Breast epithelium (tissue), 4 donors: ENCODE data around the gene GAN. TPM values are rescaled to one million over a fixed set of nuclear protein-coding genes. Genes with fewer than 3 reads are reported as not detected.

Experiments
- DNase-seq, 2 donors: peaks; one replicate each; pipeline ENCODE4 v3.0.0-alpha.2; 2019; ENCODE audit warnings: low spot score in 2 of 2
- H3K27ac ChIP-seq, 2 donors: fragments of 200-600 bp; sonication (generic) in 1 of 2; one replicate each; pipeline ENCODE4 v1.5.1; 2016 to 2019; ENCODE audit warnings: mild to moderate bottlenecking in 1 of 2
- H3K27me3 ChIP-seq, 2 donors: fragments of 200-600 bp; sonication (generic) in 1 of 2; one replicate each; pipeline versions ENCODE4 v1.5.1 to v1.6.0; 2017 to 2019; ENCODE audit warnings: control low read depth in 1 of 2, mild to moderate bottlenecking in 1 of 2
- H3K36me3 ChIP-seq: fragments of 200-600 bp; one replicate; pipeline ENCODE4 v1.5.1; 2019
- H3K4me1 ChIP-seq, 2 donors: fragments of 200-600 bp; sonication (generic); one replicate each; pipeline ENCODE4 v1.5.1; 2016 to 2019; ENCODE audit warnings: control low read depth in 1 of 2
- H3K4me3 ChIP-seq, 3 donors: fragments of 200-600 bp; sonication (generic); 1 replicate in 2 of 3; 2 replicates in 1 of 3; pipeline ENCODE4 v1.5.1; 2016 to 2019; ENCODE audit warnings: mild to moderate bottlenecking in 3 of 3, moderate library complexity in 2 of 3
- H3K9me3 ChIP-seq, 2 donors: fragments of 200-600 bp; sonication (generic) in 1 of 2; one replicate each; pipeline ENCODE4 v1.5.1; 2016 to 2019; ENCODE audit warnings: control low read depth in 1 of 2
- CTCF ChIP-seq, 3 donors: fragments of 450-650 bp; IDR thresholded peaks; one replicate each; pipeline ENCODE4 v1.5.1; 2016 to 2017; ENCODE audit warnings: antibody characterized with exemption in 3 of 3, mild to moderate bottlenecking in 3 of 3, moderate library complexity in 3 of 3
- POLR2A ChIP-seq: fragments of 450-650 bp; IDR thresholded peaks from one replicate; pipeline ENCODE4 v1.6.1; 2016; ENCODE audit warnings: antibody characterized with exemption, mild to moderate bottlenecking, moderate library complexity
- POLR2AphosphoS5 ChIP-seq, 3 donors: sonication (generic); formaldehyde crosslinking; IDR thresholded peaks; one replicate each; pipeline ENCODE4 v1.6.1; 2017; ENCODE audit warnings: antibody characterized with exemption in 3 of 3
- intact Hi-C: fragments of 100-400 bp; cut with DNase I; formaldehyde crosslinking; loops from one replicate; pipeline ENCODE4 v1.15.1; 2023; ENCODE audit warnings: low total_unique reads
- total RNA-seq, 3 donors: library from RNA; depleted of rRNA; stranded (reverse); fragments of >200 nt; gene quantifications; one replicate each; pipeline ENCODE4 v1.1.0, GENCODE V29; 2016

The GAN gene
- total RNA-seq, 3 donors from 2014 or later: 7.5 to 15.7 (median 10.8) TPM

GRCh38 chr16:81385031-81385756 is 70.4 kb downstream of the GAN start:
- Histone ChIP-seq H3K36me3 (no peaks in the 10 kb centered on the region), H3K27me3 (no peaks in the 10 kb centered on the region), H3K27ac (peak overlapping the region; percentile 40 to 62), H3K9me3 (no peaks in the 10 kb centered on the region), H3K4me1 (no peaks in the 10 kb centered on the region), H3K4me3 (no peak overlapping the region)
- TF ChIP-seq CTCF (IDR thresholded peaks at IDR 0.05) (no peak), POLR2A (no peak), POLR2AphosphoS5 (IDR thresholded peaks at IDR 0.05) (no peak)
- no peak for DNase-seq
- intact Hi-C loops: no loop called here

- no peaks in the 10 kb centered on the region for H3K27me3 ChIP-seq
- no peak overlapping the region for H3K27ac ChIP-seq
- no peak overlapping the region for H3K4me3 ChIP-seq
- H3K9me3 ChIP-seq: no peaks in the 10 kb centered on the region
- no peak for DNase-seq
- no peaks in the 10 kb centered on the region for H3K4me1 ChIP-seq
- intact Hi-C loops: no loop called here
- no peaks in the 10 kb centered on the region for H3K36me3 ChIP-seq
- no peak for TF ChIP-seq POLR2AphosphoS5 (IDR thresholded peaks at IDR 0.05)
- TF ChIP-seq CTCF (IDR thresholded peaks at IDR 0.05): no peak
- TF ChIP-seq POLR2A: no peak
Observed at GRCh38 chr16:81388357-81388756, 73.6 kb downstream of the GAN start.

- no peak for DNase-seq
- TF ChIP-seq POLR2A: no peak
- no peak for TF ChIP-seq POLR2AphosphoS5 (IDR thresholded peaks at IDR 0.05)
- TF ChIP-seq CTCF (IDR thresholded peaks at IDR 0.05): no peak
- no peak overlapping the region for H3K4me3 ChIP-seq
- H3K9me3 ChIP-seq: no peaks in the 10 kb centered on the region
- no peaks in the 10 kb centered on the region for H3K27me3 ChIP-seq
- H3K36me3 ChIP-seq: no peaks in the 10 kb centered on the region
- no peak overlapping the region for H3K27ac ChIP-seq
- intact Hi-C loops: no loop called here
- no peaks in the 10 kb centered on the region for H3K4me1 ChIP-seq
Observed at GRCh38 chr16:81390840-81391239, 76.1 kb downstream of the GAN start.

DNA sequence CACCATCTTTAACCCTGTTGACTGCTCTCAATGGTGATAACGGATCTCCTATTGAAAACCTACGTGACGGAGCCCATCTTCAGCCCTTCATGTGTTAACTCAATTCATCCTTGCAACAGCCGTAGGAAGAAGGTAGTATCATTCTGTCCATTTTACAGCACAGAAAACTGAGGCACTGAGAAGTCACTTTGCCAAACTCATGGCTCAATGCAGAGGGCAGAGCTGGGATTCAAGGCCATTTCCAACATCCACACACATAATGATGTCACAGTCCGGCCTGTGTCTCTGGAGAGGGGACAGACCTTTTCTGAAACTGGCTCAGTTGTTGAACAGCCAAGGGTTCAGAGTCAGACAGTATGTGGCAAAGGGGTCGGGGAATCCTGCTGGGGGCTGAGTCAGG is 77.2 kb downstream of the GAN start:
- H3K4me1 ChIP-seq: no peaks in the 10 kb centered on the region
- TF ChIP-seq POLR2AphosphoS5 (IDR thresholded peaks at IDR 0.05): no peak
- no peak for TF ChIP-seq CTCF (IDR thresholded peaks at IDR 0.05)
- intact Hi-C loops: no loop called here
- H3K9me3 ChIP-seq: no peaks in the 10 kb centered on the region
- DNase-seq: no peak
- no peaks in the 10 kb centered on the region for H3K27me3 ChIP-seq
- no peak overlapping the region for H3K4me3 ChIP-seq
- no peaks in the 10 kb centered on the region for H3K36me3 ChIP-seq
- H3K27ac ChIP-seq: no peak overlapping the region

DNA sequence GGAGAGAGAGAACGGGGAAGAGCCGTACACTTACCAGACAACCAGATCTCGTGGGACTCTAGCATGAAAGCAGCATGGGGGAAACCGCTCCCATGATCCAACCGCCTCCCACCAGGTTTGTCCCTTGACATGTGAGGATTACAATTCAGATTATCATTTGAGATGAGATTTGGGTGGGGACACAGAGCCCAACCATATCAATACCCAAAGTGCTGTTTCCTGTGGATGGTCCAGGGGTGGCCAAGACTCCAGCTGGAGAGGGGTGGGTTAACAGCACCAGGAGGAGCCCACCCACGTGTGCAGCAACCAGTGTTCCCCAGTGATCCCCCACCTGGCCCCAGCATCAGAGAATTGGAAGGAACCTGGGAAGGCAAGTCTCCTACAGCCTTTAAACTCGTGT is 79.7 kb downstream of the GAN start:
- intact Hi-C loops: no loop called here
- no peak overlapping the region for H3K4me3 ChIP-seq
- DNase-seq: no peak
- H3K36me3 ChIP-seq: no peaks in the 10 kb centered on the region
- H3K27me3 ChIP-seq: no peaks in the 10 kb centered on the region
- TF ChIP-seq POLR2A: no peak
- TF ChIP-seq CTCF (IDR thresholded peaks at IDR 0.05): no peak
- no peak for TF ChIP-seq POLR2AphosphoS5 (IDR thresholded peaks at IDR 0.05)
- H3K4me1 ChIP-seq: no peaks in the 10 kb centered on the region
- no peak overlapping the region for H3K27ac ChIP-seq
- H3K9me3 ChIP-seq: peaks cover 0 to 1% of the 10 kb centered on the region in 2 donors
